ENCODE measurements around the gene GMDS.

The GMDS gene

GRCh38 chr6:2173203-2173961 is 72.0 kb downstream of the GMDS start:
- TF ChIP-seq, protein P1, sequence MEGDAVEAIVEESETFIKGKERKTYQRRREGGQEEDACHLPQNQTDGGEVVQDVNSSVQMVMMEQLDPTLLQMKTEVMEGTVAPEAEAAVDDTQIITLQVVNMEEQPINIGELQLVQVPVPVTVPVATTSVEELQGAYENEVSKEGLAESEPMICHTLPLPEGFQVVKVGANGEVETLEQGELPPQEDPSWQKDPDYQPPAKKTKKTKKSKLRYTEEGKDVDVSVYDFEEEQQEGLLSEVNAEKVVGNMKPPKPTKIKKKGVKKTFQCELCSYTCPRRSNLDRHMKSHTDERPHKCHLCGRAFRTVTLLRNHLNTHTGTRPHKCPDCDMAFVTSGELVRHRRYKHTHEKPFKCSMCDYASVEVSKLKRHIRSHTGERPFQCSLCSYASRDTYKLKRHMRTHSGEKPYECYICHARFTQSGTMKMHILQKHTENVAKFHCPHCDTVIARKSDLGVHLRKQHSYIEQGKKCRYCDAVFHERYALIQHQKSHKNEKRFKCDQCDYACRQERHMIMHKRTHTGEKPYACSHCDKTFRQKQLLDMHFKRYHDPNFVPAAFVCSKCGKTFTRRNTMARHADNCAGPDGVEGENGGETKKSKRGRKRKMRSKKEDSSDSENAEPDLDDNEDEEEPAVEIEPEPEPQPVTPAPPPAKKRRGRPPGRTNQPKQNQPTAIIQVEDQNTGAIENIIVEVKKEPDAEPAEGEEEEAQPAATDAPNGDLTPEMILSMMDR (conservative IDR thresholded peaks at IDR 0.05; ENCODE audit: low read depth) = no peak
- CTCF ChIA-PET = no interaction called here
- POLR2A ChIA-PET (ENCODE audit: low non-redundant PET) = no interaction called here

GRCh38 chr6:2171728-2172127 is 73.7 kb downstream of the GMDS start:
- TF ChIP-seq, protein P1 (conservative IDR thresholded peaks at IDR 0.05; ENCODE audit: low read depth) = no peak
- H3K27ac ChIP-seq = no peak overlapping the region
- ChIA-PET POLR2A (ENCODE audit: low non-redundant PET) (no interaction called here), CTCF (no interaction called here)
- no peak for DNase-seq (ENCODE audit: low spot score)

More at GRCh38 chr6:2173203-2173961, 72.0 kb downstream of the GMDS start:
- no peak for DNase-seq (ENCODE audit: low spot score)
- no peak overlapping the region for H3K27ac ChIP-seq

DNA sequence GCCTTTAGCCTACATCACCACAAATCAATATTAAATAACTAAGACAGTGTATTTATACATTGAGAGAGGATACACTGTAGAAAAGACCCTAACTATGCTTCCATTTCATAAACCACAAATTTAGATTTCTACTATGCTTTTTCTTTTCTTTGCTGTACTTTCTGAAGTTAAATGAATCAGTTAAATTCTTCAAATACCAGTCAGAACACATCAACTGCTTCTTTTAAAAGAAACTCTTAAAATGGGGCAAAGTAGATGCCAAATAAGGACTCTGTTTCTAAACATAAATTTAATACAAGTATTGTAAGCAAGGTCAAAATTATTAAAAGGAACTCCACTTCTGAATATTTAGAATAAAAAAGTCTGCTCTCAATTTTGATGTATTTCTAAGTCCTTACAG is 76.9 kb downstream of the GMDS start:
- no peak overlapping the region for H3K27ac ChIP-seq
- no peak for DNase-seq (ENCODE audit: low spot score)
- ChIA-PET POLR2A (ENCODE audit: low non-redundant PET) (no interaction called here), CTCF (no interaction called here)
- TF ChIP-seq, protein P1 (conservative IDR thresholded peaks at IDR 0.05; ENCODE audit: low read depth) = no peak

DNA sequence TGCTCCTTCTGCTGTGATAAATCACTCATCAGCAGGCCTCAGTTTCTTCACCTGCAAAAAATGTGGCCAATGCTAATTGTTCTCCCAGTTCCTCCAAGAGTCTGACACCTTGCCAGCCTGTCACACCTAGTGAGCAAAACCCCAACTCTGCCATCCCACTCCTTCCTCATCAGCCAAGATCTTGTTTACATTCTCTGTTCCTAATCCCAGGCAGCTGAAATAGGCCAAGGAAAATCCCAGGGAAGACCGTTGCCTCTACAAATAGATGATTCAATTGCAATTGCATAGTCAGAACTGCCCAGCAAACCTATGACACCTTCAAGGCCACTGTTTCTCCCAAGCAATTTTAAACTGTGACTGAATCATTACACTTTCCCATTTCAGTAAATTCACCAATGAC is 78.7 kb downstream of the GMDS start:
- TF ChIP-seq, protein P1 (conservative IDR thresholded peaks at IDR 0.05; ENCODE audit: low read depth) = no peak
- H3K27ac ChIP-seq = no peak overlapping the region
- ChIA-PET CTCF (no interaction called here), POLR2A (ENCODE audit: low non-redundant PET) (no interaction called here)
- DNase-seq (ENCODE audit: low spot score) = no peak

GRCh38 chr6:2165286-2165685 is 80.1 kb downstream of the GMDS start:
- no peak for DNase-seq (ENCODE audit: low spot score)
- ChIA-PET CTCF (no interaction called here), POLR2A (ENCODE audit: low non-redundant PET) (interaction anchor here (0.6 kb wide), 1 partner anchor 59 kb away, joined by 3 read pairs; no protein-coding TSS in a partner anchor)
- no peak overlapping the region for H3K27ac ChIP-seq
- TF ChIP-seq, protein P1 (conservative IDR thresholded peaks at IDR 0.05; ENCODE audit: low read depth) = no peak

DNA sequence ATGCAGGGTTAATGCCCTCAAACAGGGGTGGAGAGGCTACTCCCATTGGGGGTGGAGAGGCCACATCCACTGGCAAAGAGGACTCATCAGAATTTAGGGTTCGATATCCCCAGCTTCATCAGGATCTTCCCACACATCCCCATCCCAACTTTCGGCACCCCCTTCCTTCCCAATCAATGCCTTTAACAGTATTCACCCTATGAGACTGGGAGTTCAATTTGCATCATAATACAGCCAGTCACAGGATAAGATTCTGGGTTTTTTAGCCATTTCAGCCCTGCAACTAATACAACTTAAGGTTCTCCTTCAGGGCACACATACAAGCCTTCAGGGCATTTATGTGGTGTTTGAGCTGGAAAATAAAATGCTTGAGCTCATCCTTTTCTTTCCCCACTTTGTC is 80.9 kb downstream of the GMDS start:
- H3K27ac ChIP-seq = no peak overlapping the region
- TF ChIP-seq, protein P1 (conservative IDR thresholded peaks at IDR 0.05; ENCODE audit: low read depth) = no peak
- no peak for DNase-seq (ENCODE audit: low spot score)
- POLR2A ChIA-PET (ENCODE audit: low non-redundant PET) = no interaction called here
- CTCF ChIA-PET = interaction anchor here (0.6 kb wide), 1 partner anchor 1868 kb away, joined by 3 read pairs; no protein-coding TSS in a partner anchor

Measured in RWPE1 (cell line).